ENCODE measurements around the gene CRADD. TPM values are rescaled to one million over a fixed set of nuclear protein-coding genes. Genes with fewer than 3 reads are reported as not detected.

CRADD gene
- total and polyA plus RNA-seq, 10 of the 15 experiments (the other 5 are each of a cell fraction or from before 2014, with no cell fraction given): 7.6 to 15.5 (median 11.7) TPM

- no peak for TF ChIP-seq ATF2 (IDR thresholded peaks at IDR 0.05; ENCODE audit: low read length)
- TF ChIP-seq SREBF1 (IDR thresholded peaks at IDR 0.05; ENCODE audit: low read length): no peak
- no peak for TF ChIP-seq RB1 (IDR thresholded peaks at IDR 0.05; ENCODE audit: borderline replicate concordance)
- SMC1A ChIA-PET (ENCODE audit: uncharacterized antibody, unreplicated experiment): no interaction called here
- RAD21 ChIA-PET (ENCODE audit: unreplicated experiment): no interaction called here
- Histone ChIP-seq H3K27ac (ENCODE audit: control insufficient read depth, insufficient read depth) (no peak overlapping the region), H3K79me2 (ENCODE audit: control insufficient read depth, insufficient read depth, low read length) (no peaks in the 10 kb centered on the region), H3K4me3 (no peak overlapping the region), H3K4me1 (ENCODE audit: control insufficient read depth, insufficient read depth, low read length) (no peaks in the 10 kb centered on the region), H3K9me3 (replicated peaks; ENCODE audit: control insufficient read depth, insufficient read depth, low read length) (no peaks in the 10 kb centered on the region), H4K20me1 (ENCODE audit: control insufficient read depth, insufficient read depth) (no peaks in the 10 kb centered on the region), H3K27me3 (replicated peaks in 1 of 2; ENCODE audit: control insufficient read depth in 2 of 2, insufficient read depth in 2 of 2, low read length in 1 of 2) (no peaks in the 10 kb centered on the region), H3K36me3 (ENCODE audit: control insufficient read depth in 2 of 2, insufficient read depth in 2 of 2, low read length in 1 of 2) (no peaks in the 10 kb centered on the region), H3K9ac (ENCODE audit: control insufficient read depth, insufficient read depth, low read length) (no peak overlapping the region), H3K4me2 (ENCODE audit: control insufficient read depth, insufficient read depth) (no peak overlapping the region), H2AFZ (ENCODE audit: control insufficient read depth, low read depth, low read length) (no peak overlapping the region)
- in situ Hi-C loops (cut with MboI) (no loop called here), intact Hi-C loops (cut with micrococcal nuclease; ENCODE audit: unreplicated experiment) (no loop called here)
- ATAC-seq: no peak
- no peak for FAIRE-seq
- POLR2A ChIA-PET: no interaction called here
- CTCF ChIA-PET: no interaction called here
- BruUV-seq (replicated peaks): no TSS peak
- no peak for DNase-seq (ENCODE audit: low read depth, low spot score)
Observed at GRCh38 chr12:93913845-93914244, 236.7 kb downstream of the CRADD start.

- H3K36me3 ChIP-seq (ENCODE audit: control insufficient read depth in 2 of 2, insufficient read depth in 2 of 2, low read length in 1 of 2): no peaks in the 10 kb centered on the region
- ChIA-PET POLR2A (no interaction called here), CTCF (no interaction called here), RAD21 (ENCODE audit: unreplicated experiment) (no interaction called here), SMC1A (ENCODE audit: uncharacterized antibody, unreplicated experiment) (no interaction called here)
- 49% methylated on average over 5 of the region's 5 CpGs for WGBS (ENCODE audit: insufficient coverage, insufficient replicate concordance, low lambda C conversion rate, missing lambda C conversion rate)
- H3K4me3 ChIP-seq: no peak overlapping the region
- H3K4me2 ChIP-seq (ENCODE audit: control insufficient read depth, insufficient read depth): no peak overlapping the region
- H3K9ac ChIP-seq (ENCODE audit: control insufficient read depth, insufficient read depth, low read length): no peak overlapping the region
- no peak overlapping the region for H3K27ac ChIP-seq (ENCODE audit: control insufficient read depth, insufficient read depth)
- in situ Hi-C loops (cut with MboI) (no loop called here), intact Hi-C loops (cut with micrococcal nuclease; ENCODE audit: unreplicated experiment) (no loop called here)
- DNase-seq (ENCODE audit: low read depth, low spot score) (no peak), ATAC-seq (no peak), FAIRE-seq (no peak)
- no peaks in the 10 kb centered on the region for H3K27me3 ChIP-seq (replicated peaks in 1 of 2; ENCODE audit: control insufficient read depth in 2 of 2, insufficient read depth in 2 of 2, low read length in 1 of 2)
- no peak overlapping the region for H2AFZ ChIP-seq (ENCODE audit: control insufficient read depth, low read depth, low read length)
- no peaks in the 10 kb centered on the region for H4K20me1 ChIP-seq (ENCODE audit: control insufficient read depth, insufficient read depth)
- no peak for TF ChIP-seq HDAC6 (IDR thresholded peaks at IDR 0.05; ENCODE audit: unreplicated experiment)
- no peak for TF ChIP-seq REST (IDR thresholded peaks at IDR 0.05; ENCODE audit: low read depth, low read length)
- no peak for TF ChIP-seq ZZZ3 (IDR thresholded peaks at IDR 0.05; ENCODE audit: control insufficient read depth, insufficient read length, low read depth)
- H3K4me1 ChIP-seq (ENCODE audit: control insufficient read depth, insufficient read depth, low read length): no peaks in the 10 kb centered on the region
- no TSS peak for BruUV-seq (replicated peaks)
- H3K79me2 ChIP-seq (ENCODE audit: control insufficient read depth, insufficient read depth, low read length): no peaks in the 10 kb centered on the region
- H3K9me3 ChIP-seq (replicated peaks; ENCODE audit: control insufficient read depth, insufficient read depth, low read length): no peaks in the 10 kb centered on the region
Observed at GRCh38 chr12:93914281-93914680, 237.1 kb downstream of the CRADD start.

Measured in GM12878 (cell line).